Liver (tissue), 9 donors: ENCODE measurements around the gene ZNF593. TPM values are rescaled to one million over a fixed set of nuclear protein-coding genes. Genes with fewer than 3 reads are reported as not detected.

Source experiments
- DNase-seq: peaks from one replicate; pipeline ENCODE4 v3.0.0-alpha.2; 2017; ENCODE audit warnings: low spot score
- H3K27ac ChIP-seq, 2 donors: one replicate each; pipeline ENCODE4 v1.7.0; 2013; ENCODE audit warnings: inconsistent platforms in 2 of 2, low read length in 2 of 2, control low read depth in 1 of 2, low read depth in 1 of 2, mild to moderate bottlenecking in 1 of 2
- H3K27me3 ChIP-seq, 4 donors: one replicate each; pipeline versions ENCODE4 v1.6.1 to v1.7.0; 2013; ENCODE audit warnings: low read length in 3 of 4, inconsistent platforms in 1 of 4, mild to moderate bottlenecking in 1 of 4, moderate library complexity in 1 of 4; ENCODE audit not compliant: control insufficient read depth in 4 of 4, insufficient read depth in 4 of 4
- H3K36me3 ChIP-seq, 4 donors: one replicate each; pipeline versions ENCODE4 v1.6.1 to v1.7.0; 2013; ENCODE audit warnings: low read length in 3 of 4, mild to moderate bottlenecking in 3 of 4, low read depth in 1 of 4, moderate library complexity in 1 of 4; ENCODE audit not compliant: control insufficient read depth in 4 of 4, insufficient read depth in 3 of 4
- H3K4me1 ChIP-seq, 4 donors: one replicate each; pipeline versions ENCODE4 v1.6.1 to v1.7.0; 2013; ENCODE audit warnings: low read length in 3 of 4, mild to moderate bottlenecking in 3 of 4, moderate library complexity in 1 of 4; ENCODE audit not compliant: control insufficient read depth in 4 of 4, insufficient read depth in 4 of 4
- H3K4me3 ChIP-seq, 3 donors: one replicate each; pipeline versions ENCODE4 v1.6.1 to v1.7.0; 2013; ENCODE audit warnings: low read length in 3 of 3, control low read depth in 1 of 3, low read depth in 1 of 3, mild to moderate bottlenecking in 1 of 3
- H3K9ac ChIP-seq, 2 donors: one replicate each; pipeline ENCODE4 v1.7.0; 2013; ENCODE audit warnings: low read length in 2 of 2, mild to moderate bottlenecking in 2 of 2, moderate library complexity in 2 of 2, control low read depth in 1 of 2, low read depth in 1 of 2
- H3K9me3 ChIP-seq, 4 donors: one replicate each; pipeline versions ENCODE4 v1.6.1 to v1.7.0; 2013; ENCODE audit warnings: low read length in 3 of 4; ENCODE audit not compliant: control insufficient read depth in 4 of 4
- ATF3 ChIP-seq: IDR thresholded peaks from 2 replicates; pipeline ENCODE4 v1.6.1; 2016; ENCODE audit warnings: antibody characterized with exemption
- CTCF ChIP-seq: fragments of 150-350 bp; IDR thresholded peaks from 2 replicates; pipeline ENCODE4 v1.5.1; 2017; ENCODE audit warnings: improper control_type of control experiment, low read depth, low read length; ENCODE audit not compliant: missing input control
- EGR1 ChIP-seq, 2 donors: IDR thresholded peaks; 2 replicates each; pipeline ENCODE4 v1.6.1; 2016 to 2018; ENCODE audit warnings: antibody characterized with exemption in 2 of 2, low read depth in 2 of 2
- FOXA1 ChIP-seq: IDR thresholded peaks from 2 replicates; pipeline ENCODE4 v1.6.1; 2016; ENCODE audit warnings: antibody characterized with exemption
- FOXA2 ChIP-seq: IDR thresholded peaks from 2 replicates; pipeline ENCODE4 v1.6.1; 2016; ENCODE audit warnings: antibody characterized with exemption
- GABPA ChIP-seq, 2 donors: IDR thresholded peaks in 1 of 2; conservative IDR thresholded peaks in 1 of 2; 2 replicates each; pipeline ENCODE4 v1.6.1; 2016; ENCODE audit warnings: antibody characterized with exemption in 2 of 2, mild to moderate bottlenecking in 1 of 2, moderate library complexity in 1 of 2
- HNF4A ChIP-seq, 2 donors: conservative IDR thresholded peaks; 2 replicates each; pipeline ENCODE4 v1.6.1; 2016; ENCODE audit warnings: antibody characterized with exemption in 2 of 2, mild to moderate bottlenecking in 2 of 2
- HNF4G ChIP-seq: IDR thresholded peaks from 2 replicates; pipeline ENCODE4 v1.6.1; 2016; ENCODE audit warnings: antibody characterized with exemption
- JUND ChIP-seq, 2 donors: IDR thresholded peaks; 2 replicates each; pipeline ENCODE4 v1.6.1; 2016; ENCODE audit warnings: antibody characterized with exemption in 2 of 2
- MAX ChIP-seq: IDR thresholded peaks from 2 replicates; pipeline ENCODE4 v1.6.1; 2016; ENCODE audit warnings: antibody characterized with exemption
- NR2F2 ChIP-seq: IDR thresholded peaks from 2 replicates; pipeline ENCODE4 v1.6.1; 2016; ENCODE audit warnings: antibody characterized with exemption
- RAD21 ChIP-seq, 2 donors: IDR thresholded peaks; 2 replicates each; pipeline ENCODE4 v1.6.1; 2016; ENCODE audit warnings: antibody characterized with exemption in 2 of 2, mild to moderate bottlenecking in 2 of 2
- REST ChIP-seq: IDR thresholded peaks from 2 replicates; pipeline ENCODE4 v1.6.1; 2016; ENCODE audit warnings: antibody characterized with exemption, mild to moderate bottlenecking
- RXRA ChIP-seq, 2 donors: IDR thresholded peaks; 2 replicates each; pipeline ENCODE4 v1.6.1; 2017 to 2018; ENCODE audit warnings: antibody characterized with exemption in 2 of 2, mild to moderate bottlenecking in 1 of 2
- SP1 ChIP-seq: IDR thresholded peaks from 2 replicates; pipeline ENCODE4 v1.6.1; 2018; ENCODE audit warnings: antibody characterized with exemption, mild to moderate bottlenecking
- TAF1 ChIP-seq: conservative IDR thresholded peaks from 2 replicates; pipeline ENCODE4 v1.6.1; 2016; ENCODE audit warnings: antibody characterized with exemption, mild to moderate bottlenecking
- YY1 ChIP-seq: IDR thresholded peaks from 2 replicates; pipeline ENCODE4 v1.6.1; 2016; ENCODE audit warnings: antibody characterized with exemption, mild to moderate bottlenecking
- ZBTB33 ChIP-seq: IDR thresholded peaks from 2 replicates; pipeline ENCODE4 v1.6.1; 2016; ENCODE audit warnings: antibody characterized with exemption
- WGBS: extraction: QIAGEN DNeasy Blood & Tissue Kit; methylation state at CpG from one replicate; pipeline ENCODE4 v1.1.7; 2013; 5-methylcytosine and 5-hydroxymethylcytosine counted together
- polyA plus RNA-seq, 2 donors: library from polyadenylated mRNA; stranded (reverse) in 1 of 2; unstranded in 1 of 2; fragments of 200-250 nt in 1 of 2; fragments of >200 nt in 1 of 2; fragmentation: Nextera tagmentation in 1 of 2; extraction: Ambion mirVana in 1 of 2; gene quantifications; one replicate each; pipeline versions ENCODE4 v1.2.1 to v1.2.3, GENCODE V29; 2013 to 2015
- total RNA-seq, 2 donors: library from RNA; depleted of rRNA; stranded (reverse); fragments of >200 nt; gene quantifications; one replicate each; pipeline ENCODE4 v1.2.3, GENCODE V29; 2014
- donor health status: healthy.
- donor health status: healthy.
- donor health status: healthy.
- donor health status: healthy.
- donor health status: healthy.

Gene ZNF593
- total and polyA plus RNA-seq, 4 donors, result 5.7 to 81.4 (median 30.2) TPM

GRCh38 chr1:26166719-26167281 lies 2.9 kb upstream of the ZNF593 start:
- no peak overlapping the region for H3K9ac ChIP-seq
- peaks cover 10 to 32% (median 17%) of the 10 kb centered on the region in 4 donors for H3K4me1 ChIP-seq
- 87% methylated on average over 4 of the region's 4 CpGs for WGBS
- no peak for DNase-seq
- H3K4me3 ChIP-seq, result no peak overlapping the region
- no peak overlapping the region for H3K27ac ChIP-seq
- peaks cover 0 to 2% (median 0%) of the 10 kb centered on the region in 4 donors for H3K27me3 ChIP-seq
- no peaks in the 10 kb centered on the region for H3K9me3 ChIP-seq
- no peak for TF ChIP-seq CTCF
- no peak for TF ChIP-seq YY1
- no peak for TF ChIP-seq ZBTB33
- TF ChIP-seq SP1, result no peak
- TF ChIP-seq REST, result no peak
- TF ChIP-seq FOXA2, result no peak
- no peak for TF ChIP-seq EGR1 (IDR thresholded peaks at IDR 0.05; ENCODE audit: low read depth in 2 of 2)
- no peak for TF ChIP-seq HNF4G
- no peak for TF ChIP-seq RXRA (IDR thresholded peaks at IDR 0.05)
- TF ChIP-seq GABPA (IDR thresholded peaks at IDR 0.05 in 1 of 2, conservative IDR thresholded peaks at IDR 0.05 in 1 of 2), result no peak
- TF ChIP-seq ATF3, result no peak
- no peak for TF ChIP-seq FOXA1
- TF ChIP-seq MAX, result no peak
- TF ChIP-seq NR2F2, result no peak
- TF ChIP-seq RAD21 (IDR thresholded peaks at IDR 0.05), result no peak
- no peak for TF ChIP-seq HNF4A (conservative IDR thresholded peaks at IDR 0.05)
- TF ChIP-seq JUND (IDR thresholded peaks at IDR 0.05), result no peak
- TF ChIP-seq TAF1, result no peak
- no peaks in the 10 kb centered on the region for H3K36me3 ChIP-seq
